B cell (primary cell): ENCODE results near the gene TTF1.

ENCODE experiments used
- EZH2 ChIP-seq: IDR thresholded peaks from 2 replicates; pipeline ENCODE4 v1.6.1; 2012; ENCODE audit warnings: borderline replicate concordance, low read depth, mild to moderate bottlenecking, moderate library complexity, low read length; ENCODE audit not compliant: insufficient read depth, poor library complexity, severe bottlenecking
- TF ChIP-seq, protein P1 (sequence below): fragments of 200-600 bp; IDR thresholded peaks from one replicate; pipeline ENCODE4 v1.8.0; 2022; ENCODE audit warnings: antibody characterized with exemption, mild to moderate bottlenecking

GRCh38 chr9:132391449-132391848, 15.2 kb downstream of the TTF1 start:
- TF ChIP-seq, protein P1, sequence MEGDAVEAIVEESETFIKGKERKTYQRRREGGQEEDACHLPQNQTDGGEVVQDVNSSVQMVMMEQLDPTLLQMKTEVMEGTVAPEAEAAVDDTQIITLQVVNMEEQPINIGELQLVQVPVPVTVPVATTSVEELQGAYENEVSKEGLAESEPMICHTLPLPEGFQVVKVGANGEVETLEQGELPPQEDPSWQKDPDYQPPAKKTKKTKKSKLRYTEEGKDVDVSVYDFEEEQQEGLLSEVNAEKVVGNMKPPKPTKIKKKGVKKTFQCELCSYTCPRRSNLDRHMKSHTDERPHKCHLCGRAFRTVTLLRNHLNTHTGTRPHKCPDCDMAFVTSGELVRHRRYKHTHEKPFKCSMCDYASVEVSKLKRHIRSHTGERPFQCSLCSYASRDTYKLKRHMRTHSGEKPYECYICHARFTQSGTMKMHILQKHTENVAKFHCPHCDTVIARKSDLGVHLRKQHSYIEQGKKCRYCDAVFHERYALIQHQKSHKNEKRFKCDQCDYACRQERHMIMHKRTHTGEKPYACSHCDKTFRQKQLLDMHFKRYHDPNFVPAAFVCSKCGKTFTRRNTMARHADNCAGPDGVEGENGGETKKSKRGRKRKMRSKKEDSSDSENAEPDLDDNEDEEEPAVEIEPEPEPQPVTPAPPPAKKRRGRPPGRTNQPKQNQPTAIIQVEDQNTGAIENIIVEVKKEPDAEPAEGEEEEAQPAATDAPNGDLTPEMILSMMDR, result no peak
- TF ChIP-seq EZH2, result no peak
